ENCODE results near the gene SDK1. TPM values are rescaled to one million over a fixed set of nuclear protein-coding genes. Genes with fewer than 3 reads are reported as not detected.
"Not testable (repeated sequence)": the region's sequence is repeated elsewhere in the genome, so short reads cannot be mapped to it uniquely, and the experiment has no call there.

SDK1 gene
- total RNA-seq, 4 donors from 2014 or later, result 2.5 to 12.9 (median 6.1) TPM

- DNase-seq (ENCODE audit: low spot score in 2 of 2), result no peak
- Histone ChIP-seq H3K27ac (no peak overlapping the region), H3K36me3 (no peaks in the 10 kb centered on the region), H3K27me3 (peaks cover 2% of the 10 kb centered on the region), H3K9me3 (no peaks in the 10 kb centered on the region), H3K4me3 (no peak overlapping the region), H3K4me1 (peaks cover 5% of the 10 kb centered on the region)
- 81% methylated on average over 3 of the region's 3 CpGs for WGBS
- TF ChIP-seq CTCF (IDR thresholded peaks at IDR 0.05) (no peak), EP300 (IDR thresholded peaks at IDR 0.05) (no peak), POLR2AphosphoS5 (IDR thresholded peaks at IDR 0.05) (no peak), POLR2A (IDR thresholded peaks at IDR 0.05) (no peak)
Observed at GRCh38 chr7:3960942-3961341, 659.9 kb downstream of the SDK1 start.

GRCh38 chr7:3961857-3962503, 660.9 kb downstream of the SDK1 start:
- WGBS, result 97% methylated on average over 12 of the region's 14 CpGs

GRCh38 chr7:3963768-3964167, 662.7 kb downstream of the SDK1 start:
- not testable (repeated sequence) for H3K27me3 ChIP-seq; H3K4me3 ChIP-seq; H3K9me3 ChIP-seq; H3K4me1 ChIP-seq; H3K27ac ChIP-seq; DNase-seq (ENCODE audit: low spot score in 2 of 2); H3K36me3 ChIP-seq
- 94% methylated on average over 7 of the region's 11 CpGs for WGBS

More at GRCh38 chr7:3961857-3962503, 660.9 kb downstream of the SDK1 start:
- Histone ChIP-seq H3K4me3 (no peak overlapping the region), H3K27me3 (no peaks in the 10 kb centered on the region), H3K36me3 (no peaks in the 10 kb centered on the region), H3K9me3 (no peaks in the 10 kb centered on the region), H3K27ac (no peak overlapping the region), H3K4me1 (no peaks in the 10 kb centered on the region)
- DNase-seq (ENCODE audit: low spot score in 2 of 2), result peak in 1 of 2 donors; percentile 60
- TF ChIP-seq POLR2A (IDR thresholded peaks at IDR 0.05) (no peak), EP300 (IDR thresholded peaks at IDR 0.05) (no peak), CTCF (IDR thresholded peaks at IDR 0.05) (no peak), POLR2AphosphoS5 (IDR thresholded peaks at IDR 0.05) (no peak)

- Histone ChIP-seq H3K9me3 (no peaks in the 10 kb centered on the region), H3K4me3 (no peak overlapping the region), H3K27ac (no peak overlapping the region), H3K4me1 (no peaks in the 10 kb centered on the region), H3K36me3 (no peaks in the 10 kb centered on the region), H3K27me3 (no peaks in the 10 kb centered on the region)
- TF ChIP-seq POLR2A (IDR thresholded peaks at IDR 0.05) (no peak), POLR2AphosphoS5 (IDR thresholded peaks at IDR 0.05) (no peak), CTCF (IDR thresholded peaks at IDR 0.05) (no peak), EP300 (IDR thresholded peaks at IDR 0.05) (no peak)
- 95% methylated on average over 8 of the region's 8 CpGs for WGBS
- DNase-seq (ENCODE audit: low spot score in 2 of 2), result no peak
Observed at GRCh38 chr7:3964980-3965606, 664.0 kb downstream of the SDK1 start.

GRCh38 chr7:3965794-3966395, 664.8 kb downstream of the SDK1 start:
- Histone ChIP-seq H3K27ac (no peak overlapping the region), H3K27me3 (no peaks in the 10 kb centered on the region), H3K4me1 (no peaks in the 10 kb centered on the region), H3K4me3 (no peak overlapping the region), H3K9me3 (no peaks in the 10 kb centered on the region), H3K36me3 (no peaks in the 10 kb centered on the region)
- WGBS, result 90% methylated on average over 12 of the region's 15 CpGs
- DNase-seq (ENCODE audit: low spot score in 2 of 2), result no peak
- TF ChIP-seq EP300 (IDR thresholded peaks at IDR 0.05) (no peak), POLR2AphosphoS5 (IDR thresholded peaks at IDR 0.05) (no peak), CTCF (IDR thresholded peaks at IDR 0.05) (no peak), POLR2A (IDR thresholded peaks at IDR 0.05) (no peak)
